ENCODE data around the gene MATR3.
"Not testable (repeated sequence)": the region's sequence is repeated elsewhere in the genome, so short reads cannot be mapped to it uniquely, and the experiment has no call there.

Gene MATR3, protein sequence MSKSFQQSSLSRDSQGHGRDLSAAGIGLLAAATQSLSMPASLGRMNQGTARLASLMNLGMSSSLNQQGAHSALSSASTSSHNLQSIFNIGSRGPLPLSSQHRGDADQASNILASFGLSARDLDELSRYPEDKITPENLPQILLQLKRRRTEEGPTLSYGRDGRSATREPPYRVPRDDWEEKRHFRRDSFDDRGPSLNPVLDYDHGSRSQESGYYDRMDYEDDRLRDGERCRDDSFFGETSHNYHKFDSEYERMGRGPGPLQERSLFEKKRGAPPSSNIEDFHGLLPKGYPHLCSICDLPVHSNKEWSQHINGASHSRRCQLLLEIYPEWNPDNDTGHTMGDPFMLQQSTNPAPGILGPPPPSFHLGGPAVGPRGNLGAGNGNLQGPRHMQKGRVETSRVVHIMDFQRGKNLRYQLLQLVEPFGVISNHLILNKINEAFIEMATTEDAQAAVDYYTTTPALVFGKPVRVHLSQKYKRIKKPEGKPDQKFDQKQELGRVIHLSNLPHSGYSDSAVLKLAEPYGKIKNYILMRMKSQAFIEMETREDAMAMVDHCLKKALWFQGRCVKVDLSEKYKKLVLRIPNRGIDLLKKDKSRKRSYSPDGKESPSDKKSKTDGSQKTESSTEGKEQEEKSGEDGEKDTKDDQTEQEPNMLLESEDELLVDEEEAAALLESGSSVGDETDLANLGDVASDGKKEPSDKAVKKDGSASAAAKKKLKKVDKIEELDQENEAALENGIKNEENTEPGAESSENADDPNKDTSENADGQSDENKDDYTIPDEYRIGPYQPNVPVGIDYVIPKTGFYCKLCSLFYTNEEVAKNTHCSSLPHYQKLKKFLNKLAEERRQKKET

DNA sequence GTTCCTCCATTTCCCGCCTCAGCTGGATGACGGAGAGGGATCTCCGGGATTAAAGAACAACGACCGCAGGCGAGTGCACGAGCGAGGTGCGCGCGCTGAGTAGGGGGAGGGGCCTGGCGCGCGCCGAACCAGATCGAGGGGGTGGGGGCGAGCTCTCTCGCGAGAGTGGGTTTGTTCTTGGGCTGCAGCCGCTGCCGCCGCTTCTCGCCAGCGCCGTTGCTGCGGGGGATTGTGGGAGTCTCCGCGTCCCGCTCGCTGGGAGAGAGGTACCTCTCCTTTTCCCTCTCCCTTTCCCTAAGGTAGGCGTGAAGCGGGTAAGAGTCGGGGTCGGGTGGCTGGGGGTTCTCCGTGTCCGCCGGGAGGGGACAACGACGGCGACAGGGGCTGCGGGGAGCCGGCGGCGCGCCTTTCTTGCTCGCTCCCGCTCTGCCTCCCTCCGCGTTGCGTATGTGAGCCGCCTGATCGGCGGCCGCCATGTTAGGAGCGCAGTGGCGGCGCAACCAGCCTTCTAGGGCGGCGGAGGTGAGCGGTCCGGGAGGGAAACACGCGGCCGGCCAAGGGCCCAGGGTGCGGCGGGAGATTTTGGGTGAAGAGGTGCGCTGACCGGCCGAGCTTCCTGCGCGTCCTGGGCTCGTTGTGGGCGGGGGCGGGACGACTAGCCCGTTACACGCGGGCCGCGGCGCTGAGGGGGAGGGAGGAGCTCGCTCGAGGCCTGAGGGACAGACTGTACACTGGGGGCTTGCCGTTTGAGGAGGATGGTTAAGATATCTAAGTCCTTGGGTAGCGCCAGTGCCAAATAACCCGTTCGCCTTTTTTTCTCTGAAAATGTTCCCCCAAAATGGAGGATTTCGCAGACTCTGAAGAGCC is at the start of gene MATR3:
Gene MATR3 (plus strand): TSS at position 234 of the 867 bp plus-strand sequence. CDS start 13,676 bp downstream, outside the sequence.
- peak; percentile 92 for DNase-seq

DNA sequence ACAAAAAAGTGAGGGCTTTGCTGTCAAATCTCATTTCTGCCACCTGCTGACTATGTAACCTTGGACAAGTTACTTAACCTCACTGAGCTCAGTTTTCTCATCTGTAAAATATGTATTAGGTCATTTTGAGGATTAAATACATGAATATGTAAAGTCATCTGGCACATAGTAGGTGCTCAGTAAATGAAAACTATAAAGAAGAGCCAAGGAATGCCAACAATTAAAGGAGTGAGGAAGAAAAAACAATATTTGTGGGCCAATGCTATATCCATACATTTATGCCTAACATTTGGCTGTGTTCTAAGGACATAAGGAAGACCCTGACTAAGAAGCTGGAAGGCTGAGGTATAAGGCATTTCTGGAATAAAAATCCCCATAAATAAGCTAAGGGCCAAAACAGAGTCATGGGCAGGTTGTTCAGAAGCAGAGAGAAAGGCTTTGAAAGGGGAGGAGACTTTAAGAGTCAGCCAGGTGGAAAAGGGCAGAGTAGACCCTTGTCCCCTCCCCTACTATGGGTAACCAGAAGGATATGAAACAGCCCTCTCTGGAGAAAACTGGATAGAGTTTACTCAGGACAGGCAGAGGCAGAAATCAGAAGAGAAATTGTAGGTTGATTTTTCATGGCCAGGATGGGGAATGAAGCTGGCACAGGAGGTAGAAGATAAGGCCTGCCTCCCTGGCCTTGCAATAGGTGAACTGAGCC is 47.8 kb upstream of the MATR3 start:
- no peak for DNase-seq

DNA sequence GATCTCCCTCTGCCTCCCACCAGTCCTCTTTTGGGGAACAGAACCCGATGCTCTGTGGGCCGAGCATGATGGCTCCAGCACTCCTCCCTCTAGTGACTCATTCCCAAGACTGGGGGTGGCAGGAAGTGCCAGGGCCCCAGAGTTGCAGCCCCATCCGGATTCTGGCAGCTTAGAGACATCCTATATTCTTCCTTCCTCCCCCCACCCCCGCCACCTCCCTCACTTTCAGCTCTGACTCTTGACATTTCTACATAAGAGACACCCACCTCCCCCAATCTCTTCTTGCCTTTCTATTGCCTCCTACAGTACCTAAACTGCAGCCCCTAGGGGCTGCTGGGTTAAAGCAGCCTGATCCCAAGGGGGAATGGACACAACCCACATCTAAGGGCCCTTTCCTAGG is 47.1 kb upstream of the MATR3 start:
- DNase-seq: no peak

DNA sequence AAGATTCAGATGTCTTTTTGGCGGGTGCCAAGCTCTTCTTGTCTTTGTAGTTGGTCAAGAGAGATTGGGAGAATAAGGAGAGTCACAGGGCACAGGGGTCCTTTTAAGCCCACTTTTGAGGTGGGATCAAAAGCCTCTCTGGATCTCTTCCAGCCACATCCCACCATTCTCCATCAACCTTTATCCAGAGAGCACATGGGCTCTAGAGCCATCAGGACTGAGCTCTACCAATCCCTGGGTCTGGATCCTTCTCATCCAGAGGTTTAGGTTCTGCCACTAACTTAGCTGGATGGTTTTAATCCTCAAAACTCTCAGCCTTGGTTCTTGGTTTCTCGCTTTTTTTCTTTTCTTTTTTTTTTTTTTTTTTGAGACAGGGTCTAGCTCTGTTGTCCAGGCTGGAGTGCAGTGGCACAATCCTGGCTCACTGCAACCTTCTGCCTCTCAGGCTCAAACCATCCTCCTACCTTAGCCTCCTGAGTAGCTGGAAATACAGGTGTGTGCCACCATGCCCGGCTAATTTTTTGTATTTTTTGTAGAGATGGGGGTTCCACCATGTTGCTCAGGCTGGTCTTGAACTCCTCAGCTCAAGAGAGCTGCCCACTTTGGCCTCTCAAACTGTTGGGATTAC is 44.6 kb upstream of the MATR3 start:
- DNase-seq: no peak

DNA sequence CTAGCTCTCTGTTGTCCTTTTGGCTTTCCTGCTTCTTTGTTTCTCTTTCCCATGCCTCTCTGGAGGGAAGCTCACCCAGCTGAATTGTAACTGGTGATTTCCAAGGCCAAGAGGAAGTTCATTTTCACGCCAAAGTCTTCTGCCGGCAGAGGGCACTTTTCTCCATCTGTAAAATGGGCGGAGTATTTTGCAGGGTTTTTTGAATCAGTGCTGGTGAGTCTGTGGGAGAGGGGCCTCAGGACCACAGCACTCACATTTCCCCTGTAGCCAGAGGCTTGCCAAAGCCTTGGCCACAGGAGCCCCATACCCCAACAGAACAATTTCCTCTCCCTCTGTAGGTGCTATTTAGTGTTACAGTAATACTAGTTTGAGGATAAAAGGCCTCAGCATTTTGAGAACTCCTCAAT is 42.3 kb upstream of the MATR3 start:
- DNase-seq: no peak

DNA sequence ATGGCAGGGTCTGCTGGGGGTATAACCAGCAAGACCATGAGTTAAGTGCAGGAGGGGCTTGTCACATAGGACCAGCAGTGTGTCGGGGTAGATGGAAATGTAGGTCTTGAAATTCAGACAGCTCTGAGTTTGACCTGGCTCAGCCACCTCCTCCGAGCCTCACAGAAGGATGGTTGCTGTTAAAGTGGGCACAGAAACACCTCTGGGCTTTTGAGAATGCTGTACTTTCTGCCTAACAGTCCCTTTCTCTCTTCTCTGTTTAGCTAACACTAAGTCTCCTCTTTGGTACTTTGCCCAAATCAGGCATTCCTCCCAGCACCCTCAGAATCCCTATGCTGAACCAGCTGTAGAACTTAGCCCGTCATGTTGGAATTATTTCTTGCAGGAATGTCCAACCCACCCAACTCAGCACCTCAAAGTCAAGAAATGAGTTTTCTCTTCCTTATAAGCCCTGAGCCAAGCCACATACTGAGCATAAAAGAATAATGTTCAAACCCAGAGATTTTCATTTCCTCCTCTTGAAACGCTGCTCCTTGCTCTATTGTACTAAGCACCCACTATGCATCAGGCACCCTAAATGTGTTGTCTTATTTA is 41.7 kb upstream of the MATR3 start:
- DNase-seq: no peak

DNA sequence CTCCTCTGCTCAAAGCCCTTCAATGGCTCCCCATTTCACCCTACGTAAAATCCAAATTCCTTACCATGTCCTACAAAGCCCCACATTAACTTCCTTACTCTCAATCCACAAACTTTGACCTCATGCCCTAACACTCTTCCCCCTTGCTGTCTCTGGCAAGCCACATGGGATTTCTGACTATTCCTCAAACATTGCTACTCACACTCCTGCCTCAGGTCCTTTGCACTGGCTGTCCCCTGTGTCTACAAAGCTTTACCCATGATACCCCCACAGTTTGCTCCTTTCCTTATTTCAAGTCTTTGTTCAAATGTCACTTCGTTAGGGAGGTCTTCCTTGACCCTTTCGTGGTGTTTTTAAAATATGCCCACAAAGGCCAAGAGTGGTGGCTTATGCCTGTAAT is 40.4 kb upstream of the MATR3 start:
- no peak for DNase-seq

DNA sequence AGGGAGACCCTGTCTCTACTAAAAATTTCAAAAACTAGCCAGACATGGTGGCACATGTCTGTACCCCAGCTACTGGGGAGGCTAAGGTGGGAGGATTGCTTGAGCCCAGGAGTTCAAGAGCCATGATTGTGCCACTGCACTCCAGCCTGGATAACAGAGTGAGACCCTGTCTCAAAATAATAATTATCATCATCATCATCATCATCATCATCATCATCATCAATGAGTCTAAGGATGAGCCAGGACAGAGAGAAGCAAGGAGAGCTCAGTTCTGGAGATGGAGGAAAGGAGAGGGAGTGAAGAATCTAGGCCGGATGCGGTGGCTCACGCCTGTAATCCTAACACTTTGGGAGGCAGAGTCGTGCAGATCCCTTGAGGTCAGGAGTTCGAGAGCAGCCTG is 36.7 kb upstream of the MATR3 start:
- DNase-seq: no peak

DNA sequence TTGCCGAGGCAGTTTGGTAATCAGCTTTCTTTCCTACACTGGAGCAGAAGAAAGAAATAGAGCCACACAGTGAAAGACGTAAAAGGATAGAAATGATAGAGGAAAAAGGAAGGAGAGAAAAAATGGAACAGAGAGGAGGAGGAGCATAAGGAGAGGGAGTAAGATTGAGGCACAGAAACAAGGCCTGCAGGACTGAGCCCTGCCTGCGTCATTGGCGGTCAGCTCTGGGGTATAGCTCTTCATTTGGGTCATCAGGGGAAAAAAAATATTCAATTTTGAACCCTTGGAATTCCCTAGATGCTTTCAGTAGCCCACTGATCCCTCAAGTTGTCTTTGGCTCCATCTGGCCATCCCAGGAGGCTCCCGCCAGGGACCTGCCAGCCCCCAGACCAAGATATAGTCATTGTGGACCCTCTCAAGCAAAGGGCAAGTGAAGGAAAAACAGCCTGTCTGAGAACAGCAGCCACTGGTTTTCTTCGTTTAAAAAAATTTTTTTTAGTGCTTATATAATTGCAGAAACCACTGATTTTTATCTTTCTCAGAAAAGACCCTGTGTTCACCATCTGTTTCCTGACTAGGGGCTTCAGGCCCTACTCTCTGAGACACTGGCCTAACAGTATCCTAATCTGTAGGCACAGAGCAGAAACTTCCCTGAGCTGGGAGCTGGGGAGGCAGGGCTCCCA is 31.3 kb upstream of the MATR3 start:
- DNase-seq: no peak

DNA sequence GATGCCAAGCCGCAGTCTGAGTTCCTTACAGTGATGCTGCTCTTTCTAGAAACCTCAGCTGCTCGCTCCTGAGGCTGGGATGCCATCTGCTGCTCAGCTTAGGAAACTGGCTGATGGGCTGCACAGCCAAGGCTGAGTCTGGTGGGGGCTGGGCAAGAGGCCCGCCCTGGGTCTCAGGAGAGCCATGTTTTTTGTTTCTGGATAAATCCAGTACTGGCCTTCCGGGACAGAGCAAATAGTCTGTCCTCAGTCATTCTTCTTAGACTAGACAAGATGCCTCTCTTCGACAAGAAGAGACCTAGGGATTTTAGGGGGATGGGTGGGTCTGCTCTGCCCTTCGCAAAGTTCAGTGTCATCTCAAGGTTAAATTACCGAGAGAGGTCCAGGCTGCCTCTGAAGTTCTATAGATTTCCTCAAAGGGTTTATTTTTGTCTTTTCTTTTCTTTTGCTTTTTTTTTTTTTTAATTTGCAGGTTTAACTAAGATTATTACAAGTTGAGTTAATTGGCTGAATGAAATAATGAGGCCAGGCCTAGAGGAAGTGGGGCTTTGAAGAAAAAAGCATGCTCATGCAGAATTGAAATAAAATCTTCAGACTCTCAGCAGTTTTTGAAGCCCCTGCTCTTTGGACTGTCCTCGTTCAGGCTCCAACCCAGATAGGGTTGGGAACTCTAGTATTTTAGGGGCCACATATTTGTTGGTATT is 30.6 kb upstream of the MATR3 start:
- DNase-seq: peak; percentile 64

DNA sequence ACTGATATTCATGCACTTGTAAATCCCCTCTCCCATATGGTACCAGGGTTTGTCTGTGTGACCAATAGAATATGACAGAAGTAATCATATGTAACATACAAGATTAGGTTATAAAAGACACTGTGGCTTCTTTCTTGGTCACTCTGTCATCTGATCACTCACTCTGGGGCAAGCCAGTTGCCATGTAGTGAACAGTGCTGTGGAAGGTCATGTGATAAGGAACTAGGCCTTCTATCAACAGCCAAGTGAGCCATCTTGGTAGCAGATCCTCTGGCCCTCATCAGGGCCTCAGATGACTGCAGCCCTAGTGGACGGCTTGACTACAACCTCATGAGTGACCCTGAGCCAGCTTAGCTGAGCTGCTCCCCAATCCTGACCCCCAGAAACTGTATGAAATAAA is 30.0 kb upstream of the MATR3 start:
- DNase-seq: no peak

DNA sequence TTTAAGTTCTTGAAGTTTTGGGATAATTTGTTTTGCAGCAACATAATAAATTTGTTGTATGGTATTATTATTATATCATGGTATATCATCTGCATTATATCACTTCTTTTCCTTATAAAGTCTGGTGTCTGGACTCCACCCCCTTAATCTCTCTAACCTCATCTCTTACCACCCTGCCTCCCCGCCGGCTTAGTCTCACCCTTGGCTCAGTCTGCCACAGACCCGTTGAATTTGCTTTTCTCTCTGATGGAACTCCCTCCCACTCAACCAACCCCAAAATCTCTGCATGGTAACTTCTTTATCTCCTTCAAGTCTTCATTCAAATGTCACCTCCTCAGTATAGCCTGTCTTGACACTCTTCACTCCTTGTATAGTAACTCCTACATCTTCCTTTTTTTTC is 29.6 kb upstream of the MATR3 start:
- no peak for DNase-seq

DNA sequence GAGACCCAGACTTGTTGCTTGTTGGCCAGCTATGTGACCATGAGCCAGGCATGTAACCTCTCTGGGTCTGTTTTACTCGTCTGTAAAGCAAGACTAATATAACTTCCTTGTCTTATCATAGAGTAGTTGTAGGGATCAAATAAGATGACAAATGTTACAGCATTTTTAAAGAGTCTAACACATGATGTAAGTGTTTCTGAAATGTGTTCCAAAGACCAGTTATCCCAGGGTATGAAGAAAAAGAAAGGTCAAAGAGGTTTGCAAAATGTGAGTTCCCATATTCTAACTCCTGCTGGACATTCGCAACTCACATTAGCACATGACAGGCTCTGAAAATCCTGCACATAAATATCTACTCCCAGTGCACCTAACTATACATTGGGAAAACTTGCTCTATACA is 28.5 kb upstream of the MATR3 start:
- no peak for DNase-seq

DNA sequence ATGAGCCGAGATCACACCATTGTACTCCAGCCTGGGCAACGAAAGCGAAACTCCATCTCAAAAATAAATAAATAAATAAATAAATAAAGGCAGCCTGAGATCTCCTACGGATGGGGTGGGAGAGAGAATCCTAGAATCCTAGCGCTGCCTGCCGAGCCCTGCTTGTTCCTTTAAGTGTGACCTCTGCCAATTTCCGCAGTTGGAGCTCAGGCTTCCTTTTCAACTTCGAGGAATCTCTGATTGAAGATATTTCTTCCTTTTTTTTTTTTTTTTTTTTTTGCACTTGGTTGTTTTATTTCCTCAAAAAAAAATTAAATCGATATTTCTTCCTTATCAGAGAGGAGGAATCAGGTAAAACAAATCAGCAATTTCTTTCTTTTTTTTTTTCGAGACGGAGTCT is 27.3 kb upstream of the MATR3 start:
- no peak for DNase-seq

DNA sequence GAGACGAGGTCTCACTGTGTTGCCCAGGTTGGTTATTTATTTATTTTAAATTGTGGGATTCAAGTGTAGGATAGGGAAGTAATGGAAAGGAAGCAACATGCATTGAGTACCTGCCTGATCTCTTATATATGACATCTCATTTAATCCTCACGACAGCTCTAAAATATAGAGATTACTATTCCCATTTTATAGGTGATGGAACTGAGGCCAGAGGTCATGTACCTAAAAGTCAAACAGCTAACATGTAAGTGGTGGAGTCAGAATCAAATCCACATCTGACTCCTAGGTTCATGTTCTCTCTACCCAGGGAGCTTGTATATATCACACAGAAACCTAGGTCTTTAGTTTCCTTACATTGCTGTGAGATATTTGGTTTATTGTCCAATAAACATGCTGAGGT is 26.1 kb upstream of the MATR3 start:
- DNase-seq: no peak

DNA sequence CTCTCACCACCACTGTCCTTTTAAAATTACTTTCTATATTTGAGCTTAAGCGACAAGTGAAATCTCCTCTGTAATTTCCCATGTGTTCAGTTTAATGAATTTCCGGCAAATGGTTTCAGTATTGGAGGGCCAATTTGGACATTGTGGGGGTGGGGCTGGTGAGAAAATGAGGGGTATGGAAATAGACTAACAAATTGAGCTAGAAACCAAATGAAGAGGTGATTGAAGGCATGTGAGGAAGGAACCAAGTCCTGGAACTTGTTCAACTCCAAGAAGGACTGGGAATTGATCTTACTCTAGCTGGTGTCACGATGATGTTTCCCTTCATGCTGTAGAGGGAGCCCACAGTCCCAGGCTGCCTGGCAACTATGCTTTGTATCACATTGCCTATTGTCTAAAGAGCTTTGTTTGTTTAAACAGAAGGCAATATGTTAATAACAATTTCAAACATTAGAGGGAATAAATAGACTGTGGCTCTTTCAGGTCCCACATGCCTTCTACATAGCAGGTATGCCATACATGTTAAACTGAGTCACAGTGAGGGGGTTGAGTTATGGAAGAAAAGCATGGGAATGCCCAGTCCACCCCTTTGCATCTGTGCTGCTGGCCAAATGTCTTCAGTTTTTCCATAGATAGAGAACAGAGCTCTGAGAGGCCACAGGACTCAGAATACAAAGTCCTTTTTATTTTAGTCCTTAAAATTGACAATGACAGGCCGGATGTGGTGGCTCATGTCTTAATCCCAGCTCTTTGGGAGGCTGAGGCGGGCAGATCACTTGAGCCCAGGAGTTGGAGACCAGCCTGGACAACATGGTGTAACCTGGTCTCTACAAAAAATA is 25.0 kb upstream of the MATR3 start:
- DNase-seq: no peak

DNA sequence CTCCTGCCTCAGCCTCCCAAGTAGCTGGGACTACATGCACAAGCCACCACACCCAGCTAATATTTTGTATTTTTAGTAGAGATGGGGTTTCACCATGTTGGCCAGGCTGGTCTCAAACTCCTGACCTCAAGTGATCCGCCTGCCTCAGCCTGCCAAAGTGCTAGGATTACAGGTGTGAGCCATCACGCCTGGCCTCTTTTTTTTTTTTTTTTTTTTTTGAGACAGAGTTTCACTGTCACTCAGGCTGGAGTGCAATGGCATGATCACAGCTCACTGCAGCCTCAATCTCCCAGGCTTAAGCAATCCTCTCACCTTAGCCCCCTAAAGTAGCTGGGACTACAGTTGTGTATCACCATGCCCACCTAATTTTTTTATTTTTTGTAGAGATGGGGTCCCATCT is 22.8 kb upstream of the MATR3 start:
- DNase-seq: not testable (repeated sequence)

DNA sequence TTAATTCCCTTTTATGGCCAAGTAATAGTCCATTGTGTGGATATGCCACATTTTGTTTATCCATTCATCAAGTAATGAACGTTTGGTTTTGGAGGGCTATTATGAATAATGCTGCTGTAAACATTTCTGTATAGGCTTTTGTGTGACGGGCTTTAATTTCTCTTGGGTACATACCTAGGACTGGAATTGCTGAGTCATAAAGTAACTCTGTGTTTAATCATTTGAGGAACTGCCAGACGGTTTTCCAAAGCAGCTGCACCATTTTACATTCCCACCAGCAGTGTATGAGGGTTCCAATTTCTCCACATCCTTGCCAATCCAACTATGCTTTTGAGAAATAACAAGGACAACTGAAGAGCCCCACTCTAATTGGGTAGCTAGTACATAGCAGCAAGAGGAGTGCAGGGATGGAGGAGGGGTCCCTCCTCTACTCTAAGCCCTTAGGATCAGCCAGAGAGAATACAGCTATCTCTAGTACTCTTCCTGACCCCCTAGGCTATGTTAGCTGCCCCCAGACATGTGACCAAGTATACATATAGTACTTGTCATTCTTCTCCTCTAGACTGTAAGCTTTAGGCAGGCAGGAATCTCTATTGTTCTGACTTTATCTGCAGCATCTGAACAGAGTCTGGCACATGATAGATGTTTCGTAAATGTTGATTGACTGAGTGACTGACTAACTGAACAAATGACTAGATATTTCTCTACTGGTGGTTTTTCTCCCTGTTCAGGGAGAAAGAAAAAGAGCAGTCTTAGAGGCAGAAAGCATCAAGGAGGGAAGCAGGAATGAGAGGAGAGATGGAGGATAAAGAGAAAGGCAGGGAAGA is 22.1 kb upstream of the MATR3 start:
- DNase-seq: no peak

Data from NCI-H1092 (cell line).